ENCODE results near the gene UBR3.

DNA sequence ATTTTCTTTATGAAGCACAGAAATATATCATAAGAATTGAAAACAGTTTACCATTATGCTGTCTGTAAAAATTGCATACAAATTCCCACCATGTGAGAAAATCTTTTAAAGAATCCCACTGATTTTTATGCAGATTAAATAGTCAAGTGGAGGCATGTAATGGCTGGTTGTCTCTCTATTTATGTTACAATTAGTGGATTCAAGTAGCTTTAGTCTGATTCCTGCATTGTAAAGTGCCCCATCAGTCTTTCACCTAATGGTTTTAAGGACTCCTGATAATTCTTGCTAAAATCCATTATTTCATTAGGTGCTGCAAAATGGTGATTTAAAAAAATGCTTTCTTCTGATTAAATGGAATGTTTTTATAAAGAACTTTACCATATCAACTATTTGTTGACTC is 202.3 kb downstream of the UBR3 start:
- TF ChIP-seq, protein P1, sequence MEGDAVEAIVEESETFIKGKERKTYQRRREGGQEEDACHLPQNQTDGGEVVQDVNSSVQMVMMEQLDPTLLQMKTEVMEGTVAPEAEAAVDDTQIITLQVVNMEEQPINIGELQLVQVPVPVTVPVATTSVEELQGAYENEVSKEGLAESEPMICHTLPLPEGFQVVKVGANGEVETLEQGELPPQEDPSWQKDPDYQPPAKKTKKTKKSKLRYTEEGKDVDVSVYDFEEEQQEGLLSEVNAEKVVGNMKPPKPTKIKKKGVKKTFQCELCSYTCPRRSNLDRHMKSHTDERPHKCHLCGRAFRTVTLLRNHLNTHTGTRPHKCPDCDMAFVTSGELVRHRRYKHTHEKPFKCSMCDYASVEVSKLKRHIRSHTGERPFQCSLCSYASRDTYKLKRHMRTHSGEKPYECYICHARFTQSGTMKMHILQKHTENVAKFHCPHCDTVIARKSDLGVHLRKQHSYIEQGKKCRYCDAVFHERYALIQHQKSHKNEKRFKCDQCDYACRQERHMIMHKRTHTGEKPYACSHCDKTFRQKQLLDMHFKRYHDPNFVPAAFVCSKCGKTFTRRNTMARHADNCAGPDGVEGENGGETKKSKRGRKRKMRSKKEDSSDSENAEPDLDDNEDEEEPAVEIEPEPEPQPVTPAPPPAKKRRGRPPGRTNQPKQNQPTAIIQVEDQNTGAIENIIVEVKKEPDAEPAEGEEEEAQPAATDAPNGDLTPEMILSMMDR (conservative IDR thresholded peaks at IDR 0.05; ENCODE audit: low read length) = no peak
- TF ChIP-seq EZH2phosphoT487 (IDR thresholded peaks at IDR 0.05; ENCODE audit: borderline replicate concordance) = no peak

Measured in Loucy (cell line).